Measurements from ENCODE around the gene RHBDD3. TPM values are rescaled to one million over a fixed set of nuclear protein-coding genes. Genes with fewer than 3 reads are reported as not detected.

RHBDD3 gene
- total RNA-seq, 1 experiment from 2014 or later = 82.7 TPM

DNA sequence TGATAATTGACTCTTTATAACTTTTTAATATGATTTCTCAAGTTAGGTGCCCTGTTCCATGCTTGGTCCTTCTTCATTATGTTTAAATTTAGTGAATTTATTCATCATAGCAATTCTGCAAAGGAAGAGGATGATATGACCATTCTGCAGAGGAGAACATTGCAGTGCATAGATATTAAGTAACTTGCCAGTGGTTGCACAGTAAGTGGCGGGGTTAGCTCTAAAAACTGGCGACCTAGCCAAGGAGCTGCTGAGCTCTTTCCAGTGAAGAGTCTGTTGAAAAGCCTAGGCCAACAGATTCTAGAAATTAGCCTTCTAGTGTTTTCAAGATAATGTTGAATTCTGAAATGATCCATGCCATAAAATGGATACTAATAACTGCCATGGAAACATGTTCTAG is 4.8 kb upstream of the RHBDD3 start:
- DNase-seq (ENCODE audit: low spot score) = no peak

DNA sequence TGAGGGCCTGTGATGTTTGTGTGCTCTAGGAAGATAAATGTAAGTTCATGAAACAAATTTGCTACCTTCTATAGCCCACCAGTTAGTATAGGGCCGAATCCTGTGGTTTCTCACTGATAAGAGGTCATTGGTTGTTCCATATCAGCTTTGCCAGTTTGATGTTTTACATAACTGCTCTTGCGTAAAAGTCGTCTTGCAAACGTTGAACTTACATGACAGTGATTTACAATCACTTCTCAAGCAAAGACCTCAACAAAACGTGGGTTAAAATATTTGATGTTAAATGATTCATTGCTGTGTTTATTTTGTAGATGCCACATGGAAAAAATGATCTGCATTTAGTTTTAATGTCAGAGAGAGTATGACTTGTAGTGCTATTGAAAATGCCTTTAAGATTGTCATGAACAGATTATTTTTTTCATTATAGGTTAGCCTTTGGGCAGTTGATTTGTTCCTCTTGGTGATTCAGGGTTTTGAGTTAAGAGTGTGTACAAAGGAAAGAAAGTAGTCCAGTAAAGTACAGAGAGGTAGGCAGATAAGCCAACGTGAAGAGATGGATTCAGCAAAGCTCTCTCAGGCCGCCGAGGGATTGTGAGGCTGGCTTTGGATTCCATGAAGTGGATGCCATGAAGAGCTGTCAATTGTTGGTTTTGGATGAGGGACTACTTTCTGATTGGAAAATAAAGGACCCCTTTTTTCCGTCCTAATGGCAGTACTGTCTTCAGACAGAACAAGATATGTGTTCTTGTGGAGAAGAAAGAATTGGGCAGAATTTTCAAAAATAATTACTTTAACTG is 2.9 kb upstream of the RHBDD3 start:
- DNase-seq (ENCODE audit: low spot score) = no peak
- in situ Hi-C loops (cut with HindIII; ENCODE audit: low sequenced_read_pairs) = no loop called here

More for the DNA sequence above, 4.8 kb upstream of the RHBDD3 start:
- in situ Hi-C loops (cut with HindIII; ENCODE audit: low sequenced_read_pairs) = no loop called here

DNA sequence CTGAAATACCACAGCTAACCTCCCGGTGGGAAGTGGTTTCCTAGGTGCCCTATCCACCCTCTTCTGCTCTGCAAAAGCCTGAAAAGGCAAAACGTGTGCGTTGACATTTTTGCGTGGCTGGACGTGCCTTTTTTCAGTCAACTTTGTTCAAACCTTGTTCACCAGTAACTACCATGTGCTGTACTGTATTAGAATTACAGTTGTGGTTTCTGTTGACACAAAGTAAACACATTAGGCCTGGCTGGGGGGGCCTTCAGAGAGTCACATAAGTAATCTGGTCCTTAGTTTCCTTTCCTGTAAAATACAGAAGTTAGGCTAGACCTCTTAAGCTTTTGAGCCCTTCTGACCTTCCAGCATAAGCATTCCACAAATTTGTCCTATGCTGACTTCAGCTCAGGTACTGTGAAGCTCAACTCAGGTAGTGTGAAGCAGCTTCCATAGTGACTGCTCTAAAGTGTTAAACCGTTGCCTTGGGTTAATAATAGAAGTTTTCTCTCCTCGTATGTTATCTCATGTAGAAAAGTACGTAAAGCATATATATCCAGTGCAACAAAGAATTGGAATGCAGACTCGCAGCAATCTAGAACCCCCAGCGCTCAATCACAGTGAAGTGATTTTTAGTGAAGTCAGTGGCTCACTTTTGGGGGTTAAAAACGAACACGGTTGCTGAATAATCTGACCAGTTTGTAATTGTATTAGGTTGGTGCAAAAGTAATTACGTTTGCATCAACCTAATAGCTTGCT is 2.1 kb upstream of the RHBDD3 start:
- in situ Hi-C loops (cut with HindIII; ENCODE audit: low sequenced_read_pairs) = no loop called here
- DNase-seq (ENCODE audit: low spot score) = no peak

DNA sequence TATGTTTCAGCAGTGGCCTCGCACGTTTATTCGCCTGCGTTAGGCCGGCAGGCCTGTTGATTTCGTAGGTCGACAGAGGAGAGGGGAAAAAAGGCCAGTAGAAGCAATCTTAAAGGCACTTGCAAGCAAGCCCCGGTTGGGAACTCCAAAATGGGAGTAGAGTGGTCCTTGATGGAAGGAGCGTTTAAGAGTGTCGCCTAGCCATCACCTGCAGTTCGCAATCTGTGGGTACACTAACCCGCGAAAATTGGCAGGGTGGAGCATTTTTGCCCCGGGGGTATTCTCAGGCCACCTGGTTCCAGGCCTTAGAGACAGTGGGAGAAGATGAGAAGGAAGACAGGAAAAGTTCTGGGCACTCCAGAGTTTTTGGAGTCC is 1.4 kb upstream of the RHBDD3 start:
- DNase-seq (ENCODE audit: low spot score) = no peak
- in situ Hi-C loops (cut with HindIII; ENCODE audit: low sequenced_read_pairs) = no loop called here

DNA sequence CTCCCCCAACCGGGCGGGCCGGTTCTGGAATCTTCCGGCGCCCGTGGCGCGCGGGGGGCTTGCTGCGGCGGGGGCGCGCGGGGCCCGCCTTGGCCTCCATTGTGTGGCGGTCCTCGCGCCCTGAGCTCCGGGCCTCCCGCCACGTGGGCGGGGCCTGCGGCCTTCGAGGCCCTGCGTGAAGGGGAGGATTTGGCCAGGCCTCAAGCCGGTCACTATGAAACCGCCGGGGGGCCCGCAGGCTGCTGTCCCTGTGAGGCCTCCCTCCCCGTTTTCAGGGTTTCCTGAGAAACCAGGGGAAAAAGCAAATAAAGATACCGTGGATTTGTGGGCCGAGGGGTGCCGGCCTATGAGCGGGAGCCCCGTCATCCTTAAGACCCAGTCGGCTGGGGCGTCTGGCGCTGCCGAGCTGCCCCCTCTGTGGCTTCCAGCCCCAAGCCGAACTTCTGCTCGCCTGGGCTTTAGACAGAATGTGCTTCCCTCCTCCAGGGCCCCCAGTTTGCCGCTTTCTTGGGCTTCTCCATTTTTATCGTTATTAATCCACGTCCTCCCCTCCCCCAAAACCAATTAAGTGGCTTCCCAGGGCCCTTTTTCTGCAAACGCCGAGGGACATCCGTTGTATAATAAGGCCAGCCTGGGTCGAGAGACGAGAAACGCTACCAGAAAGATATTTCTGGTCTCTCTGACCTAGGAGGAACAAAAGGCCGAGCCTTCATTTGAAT is 889 bp upstream of the RHBDD3 start:
- in situ Hi-C loops (cut with HindIII; ENCODE audit: low sequenced_read_pairs) = no loop called here
- DNase-seq (ENCODE audit: low spot score) = peak; percentile 66

DNA sequence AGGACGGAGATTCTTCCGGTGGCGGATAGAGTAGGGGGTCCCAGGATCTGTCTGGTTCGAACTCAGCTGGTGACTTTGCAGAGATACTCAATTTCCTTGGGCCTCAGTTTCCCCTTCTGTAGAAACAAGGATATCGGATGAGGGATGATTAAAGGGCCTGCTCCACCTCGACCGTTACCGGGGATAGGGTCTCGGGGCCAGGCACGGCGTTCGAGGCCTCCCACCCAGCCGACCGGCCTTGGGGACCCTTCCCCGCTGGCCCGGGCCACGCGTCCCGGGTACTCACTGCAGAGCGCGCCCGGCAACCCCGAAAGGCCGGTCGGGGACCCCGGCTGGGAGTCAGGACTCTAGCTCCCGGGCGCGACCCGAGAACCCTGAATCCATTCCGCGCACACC is 321 bp downstream of the RHBDD3 start:
- in situ Hi-C loops (cut with HindIII; ENCODE audit: low sequenced_read_pairs) = no loop called here
- DNase-seq (ENCODE audit: low spot score) = no peak

DNA sequence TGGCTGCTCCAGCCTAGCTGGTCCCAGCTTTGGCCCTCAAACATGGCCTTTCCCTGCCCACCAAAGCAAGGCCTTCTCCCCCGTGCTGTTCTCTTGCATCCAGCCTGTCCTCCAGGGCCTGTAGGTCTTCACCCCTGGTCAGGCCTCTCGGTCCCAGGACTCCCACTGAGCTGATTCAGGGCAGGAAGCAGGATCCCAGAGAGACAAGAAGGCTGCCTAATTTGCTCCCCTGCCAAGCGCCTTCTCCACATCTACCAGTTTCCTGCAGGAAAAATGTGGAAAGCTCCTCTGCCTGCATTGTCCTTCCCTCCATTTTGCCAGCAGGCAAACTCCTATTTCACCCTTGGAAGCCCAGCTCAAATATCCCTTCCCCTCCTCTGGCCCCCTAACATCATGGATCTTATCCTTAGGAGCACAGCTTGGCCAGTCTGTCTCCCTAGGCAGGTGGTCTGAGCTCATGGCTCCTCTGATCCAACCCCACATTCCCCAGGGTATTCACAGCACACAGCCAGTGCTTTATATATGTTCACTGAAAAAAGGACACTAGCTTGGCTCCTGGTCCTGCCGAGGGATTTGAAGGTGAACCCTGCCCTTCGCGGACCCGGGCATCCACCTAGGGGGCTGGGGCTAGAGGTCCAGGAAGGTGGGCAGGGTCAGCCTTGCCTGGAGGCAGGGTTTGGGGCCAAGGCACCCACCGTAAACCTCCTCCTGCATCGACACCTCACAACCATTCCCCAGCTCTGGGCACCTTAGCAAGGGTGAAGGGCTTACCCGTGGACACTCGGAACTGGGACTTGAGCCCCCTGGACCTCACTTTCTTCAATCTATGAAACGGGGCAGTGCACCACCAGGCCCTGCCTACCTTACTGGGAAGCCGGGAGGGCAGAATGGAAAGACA is 968 bp downstream of the RHBDD3 start:
- no peak for DNase-seq (ENCODE audit: low spot score)

DNA sequence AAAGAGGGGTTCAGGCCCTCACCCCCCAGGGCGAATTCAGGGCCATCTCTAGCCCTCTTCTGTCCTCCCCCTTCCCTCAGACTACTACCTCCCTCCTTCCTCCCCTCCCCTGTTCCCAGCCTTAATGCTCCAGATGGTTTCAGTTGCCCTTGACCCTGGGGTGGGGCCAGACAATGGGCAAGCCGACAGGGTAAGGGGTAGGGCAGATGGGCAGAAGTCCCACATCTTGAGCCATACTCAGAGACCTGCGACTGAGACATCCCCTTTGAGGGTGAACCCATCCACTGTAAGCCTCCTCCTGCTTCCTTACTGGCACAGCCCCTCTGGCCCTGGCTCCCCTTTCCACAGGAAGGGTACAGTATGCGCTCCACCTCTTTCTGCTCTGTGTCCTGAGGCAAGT is 1.9 kb downstream of the RHBDD3 start:
- in situ Hi-C loops (cut with HindIII; ENCODE audit: low sequenced_read_pairs) = no loop called here
- DNase-seq (ENCODE audit: low spot score) = no peak

More for the DNA sequence above, 968 bp downstream of the RHBDD3 start:
- in situ Hi-C loops (cut with HindIII; ENCODE audit: low sequenced_read_pairs) = no loop called here

DNA sequence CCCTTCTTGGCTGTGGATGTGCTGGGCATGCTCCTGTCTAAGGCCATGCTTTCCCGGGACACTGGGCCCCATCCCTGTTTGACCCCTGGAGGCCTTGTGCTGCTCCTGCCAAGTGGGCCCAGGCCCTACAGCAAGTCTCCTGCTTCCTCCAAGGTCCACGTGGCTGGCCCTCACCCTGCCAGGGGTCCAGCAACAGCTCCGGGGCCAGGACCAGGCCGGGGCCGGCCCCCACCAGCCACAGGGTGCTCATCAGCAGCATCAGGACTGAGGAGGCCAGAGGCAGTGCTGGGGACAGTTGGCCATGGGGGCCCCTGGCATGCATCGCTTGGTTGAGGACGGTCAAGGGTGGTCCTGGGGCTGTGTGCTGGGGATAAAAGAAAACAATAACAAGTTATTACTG is 2.5 kb downstream of the RHBDD3 start:
- in situ Hi-C loops (cut with HindIII; ENCODE audit: low sequenced_read_pairs) = no loop called here
- DNase-seq (ENCODE audit: low spot score) = no peak

DNA sequence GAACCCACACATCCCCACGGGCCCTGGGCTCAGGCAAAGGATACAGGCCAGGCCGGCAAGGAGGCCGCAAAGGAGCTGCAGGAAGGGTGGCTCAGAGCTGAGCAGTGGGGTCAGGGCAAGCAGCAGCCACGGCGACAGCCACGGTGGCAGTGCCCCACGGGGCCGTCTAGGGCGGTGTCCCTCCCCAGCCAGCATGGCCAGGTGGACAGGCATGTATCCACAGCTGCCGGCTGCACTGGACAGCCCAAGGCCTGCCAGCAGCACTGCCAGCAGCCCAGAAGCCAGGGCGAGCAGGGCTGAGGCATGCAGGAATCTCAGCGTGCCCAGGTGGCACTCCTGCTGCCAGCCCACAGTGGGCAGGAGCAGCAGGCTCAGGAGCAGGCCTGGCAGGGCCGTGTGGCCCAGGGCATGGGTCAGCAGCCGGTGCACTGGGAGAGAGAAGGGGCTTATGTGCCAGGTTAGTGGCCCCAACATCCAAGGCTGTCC is 3.9 kb downstream of the RHBDD3 start:
- in situ Hi-C loops (cut with HindIII; ENCODE audit: low sequenced_read_pairs) = no loop called here
- DNase-seq (ENCODE audit: low spot score) = no peak

DNA sequence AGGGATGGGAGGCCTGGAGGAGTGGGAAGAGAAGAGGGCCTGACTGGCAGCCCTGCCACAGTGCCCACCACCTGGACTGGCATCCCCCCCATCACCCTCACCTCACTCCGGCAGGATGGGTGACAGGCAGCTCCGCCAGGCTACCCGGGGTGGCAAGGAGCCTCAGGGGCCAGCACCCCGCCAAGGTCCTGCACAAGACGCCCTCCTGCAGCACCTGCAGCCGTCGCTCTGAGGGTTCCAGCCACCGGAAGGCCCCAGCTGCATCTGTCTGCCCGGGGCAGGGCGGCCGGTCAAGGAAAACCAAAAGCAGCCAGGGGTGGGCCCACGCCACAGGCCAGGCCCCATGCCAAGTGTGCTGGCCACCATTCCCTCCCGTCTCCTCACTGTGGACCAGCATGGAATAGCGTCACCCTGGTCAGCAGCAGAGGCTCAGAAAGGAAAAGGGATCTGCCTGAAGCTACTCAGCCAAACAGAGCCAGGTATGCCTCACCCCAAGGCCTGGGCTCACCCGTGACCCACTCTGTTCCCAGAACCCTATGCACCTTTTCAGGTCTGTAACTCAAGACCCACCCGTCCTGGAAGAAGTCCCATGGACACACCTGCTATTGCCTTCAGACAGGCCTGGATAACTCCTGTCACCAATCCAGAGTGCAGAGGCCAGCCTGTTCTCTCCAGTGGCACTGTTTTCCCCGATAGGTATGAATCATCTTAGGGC is 7.0 kb downstream of the RHBDD3 start:
- no peak for DNase-seq (ENCODE audit: low spot score)
- in situ Hi-C loops (cut with HindIII; ENCODE audit: low sequenced_read_pairs) = no loop called here

DNA sequence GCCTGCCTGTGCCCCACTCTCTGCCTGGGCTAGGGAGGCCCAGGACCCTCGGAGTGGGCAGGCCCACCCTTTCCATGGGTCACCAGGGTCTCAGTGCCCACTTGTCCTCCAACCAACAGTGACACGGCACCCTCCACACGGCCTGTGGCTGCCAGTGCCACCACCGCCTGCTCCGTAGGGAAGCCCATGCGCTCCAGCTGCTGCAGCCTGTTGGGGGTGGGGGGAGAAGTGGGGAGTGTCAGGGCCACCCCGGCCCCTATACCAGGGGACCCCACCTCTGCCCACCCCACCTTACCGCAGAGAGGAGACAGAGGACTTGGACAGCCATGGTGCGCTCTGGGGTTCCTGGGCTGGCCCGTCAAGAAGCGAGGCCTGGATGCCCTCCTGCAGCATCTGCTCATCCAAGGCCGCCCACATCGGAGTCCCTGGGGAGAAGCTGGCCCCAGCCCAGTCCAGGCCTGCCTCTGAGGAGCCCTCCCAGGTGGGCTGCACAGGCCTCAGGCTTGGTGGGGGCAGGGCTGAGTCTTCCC is 7.7 kb downstream of the RHBDD3 start:
- in situ Hi-C loops (cut with HindIII; ENCODE audit: low sequenced_read_pairs) = no loop called here
- DNase-seq (ENCODE audit: low spot score) = no peak

DNA sequence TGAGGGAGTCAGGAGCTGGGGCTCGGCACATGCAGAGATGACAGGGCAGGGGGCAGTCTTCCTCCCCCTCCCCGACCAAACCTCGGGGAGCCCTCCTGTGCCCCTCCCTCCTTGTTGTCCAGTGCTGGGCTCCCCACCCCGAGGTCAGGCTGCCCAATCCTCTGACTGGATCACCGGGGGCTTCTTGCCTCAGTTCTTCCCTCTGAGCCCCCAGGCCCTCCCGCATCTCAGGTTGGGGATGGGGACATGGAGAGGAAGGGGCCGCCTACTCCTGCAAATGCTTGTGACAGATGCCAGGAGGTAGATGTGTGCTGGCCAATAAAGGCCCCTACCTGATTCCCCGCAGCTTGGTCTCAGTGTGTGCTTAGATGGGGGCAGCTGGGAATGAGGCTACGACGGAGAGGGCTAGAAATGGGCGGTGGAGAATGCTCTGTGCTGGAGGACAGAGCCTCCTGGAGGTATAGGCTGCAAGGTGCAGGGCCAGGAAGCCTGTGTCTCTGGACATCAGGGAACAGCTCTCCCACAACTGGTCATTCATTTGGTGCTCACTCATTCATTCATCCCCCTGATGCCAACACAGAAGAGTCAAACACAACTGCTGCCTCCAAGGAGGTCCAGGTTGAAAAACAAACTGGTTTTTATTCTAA is 8.4 kb downstream of the RHBDD3 start:
- DNase-seq (ENCODE audit: low spot score) = no peak
- in situ Hi-C loops (cut with HindIII; ENCODE audit: low sequenced_read_pairs) = no loop called here

DNA sequence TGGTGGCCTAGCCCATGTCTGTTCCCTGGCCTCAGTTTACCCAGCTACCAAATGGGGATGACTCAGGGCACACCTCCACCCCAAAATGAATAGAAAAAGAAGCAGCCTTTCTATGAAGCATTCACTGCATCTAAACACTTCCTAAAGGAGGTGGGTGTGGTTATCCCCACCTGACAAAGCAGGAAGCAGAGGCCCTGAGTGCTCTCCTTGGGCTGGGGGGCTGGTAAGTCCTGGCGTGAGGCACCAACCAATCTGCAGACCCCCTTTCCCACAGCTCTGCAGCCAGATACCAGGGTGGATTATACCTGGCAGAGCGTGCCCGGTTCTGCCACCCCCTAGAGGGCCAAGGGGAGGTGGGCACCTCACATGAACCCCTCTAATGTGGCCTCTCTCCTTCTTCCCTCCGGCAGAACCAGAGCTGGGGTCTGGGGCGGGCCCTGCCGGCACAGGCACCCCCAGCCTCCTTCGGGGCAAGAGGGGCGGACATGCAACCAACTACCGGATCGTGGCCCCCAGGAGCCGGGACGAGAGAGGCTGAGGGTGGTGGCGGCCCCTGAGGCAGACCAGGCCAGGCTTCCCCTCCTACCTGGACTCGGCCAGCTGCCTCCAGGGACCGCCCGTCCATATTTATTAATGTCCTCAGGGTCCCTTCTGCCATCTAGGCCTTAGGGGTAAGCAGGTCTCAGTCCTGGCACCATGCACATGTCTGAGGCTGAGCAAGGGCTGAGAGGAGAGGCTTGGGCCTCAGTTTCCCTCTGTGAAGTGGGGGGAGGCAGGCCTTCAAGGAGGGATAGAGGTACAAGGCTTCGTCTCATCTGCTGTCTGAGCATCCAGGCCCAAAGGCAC is 9.2 kb downstream of the RHBDD3 start:
- in situ Hi-C loops (cut with HindIII; ENCODE audit: low sequenced_read_pairs) = no loop called here
- no peak for DNase-seq (ENCODE audit: low spot score)

DNA sequence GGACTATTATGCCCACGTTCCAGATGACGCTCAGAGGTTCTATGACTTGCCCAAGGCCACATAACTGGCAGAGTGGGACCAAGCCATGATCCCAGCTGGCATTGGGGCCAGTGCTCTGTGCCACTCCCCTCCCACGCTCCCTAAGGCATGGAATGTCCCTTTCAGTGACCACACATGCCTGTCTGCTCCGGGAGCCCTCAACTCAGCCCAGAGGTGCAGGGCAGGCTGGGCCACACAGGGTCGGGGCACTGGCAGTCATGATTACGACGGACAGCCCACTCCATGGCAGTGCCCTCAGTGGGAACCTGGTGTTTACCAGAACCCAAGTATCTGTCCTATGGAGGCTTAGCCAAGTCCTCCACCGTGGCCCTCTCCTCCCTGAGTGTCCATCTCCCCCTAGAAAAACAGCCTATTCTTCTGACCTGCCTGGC is 10.0 kb downstream of the RHBDD3 start:
- in situ Hi-C loops (cut with HindIII; ENCODE audit: low sequenced_read_pairs) = no loop called here

DNA sequence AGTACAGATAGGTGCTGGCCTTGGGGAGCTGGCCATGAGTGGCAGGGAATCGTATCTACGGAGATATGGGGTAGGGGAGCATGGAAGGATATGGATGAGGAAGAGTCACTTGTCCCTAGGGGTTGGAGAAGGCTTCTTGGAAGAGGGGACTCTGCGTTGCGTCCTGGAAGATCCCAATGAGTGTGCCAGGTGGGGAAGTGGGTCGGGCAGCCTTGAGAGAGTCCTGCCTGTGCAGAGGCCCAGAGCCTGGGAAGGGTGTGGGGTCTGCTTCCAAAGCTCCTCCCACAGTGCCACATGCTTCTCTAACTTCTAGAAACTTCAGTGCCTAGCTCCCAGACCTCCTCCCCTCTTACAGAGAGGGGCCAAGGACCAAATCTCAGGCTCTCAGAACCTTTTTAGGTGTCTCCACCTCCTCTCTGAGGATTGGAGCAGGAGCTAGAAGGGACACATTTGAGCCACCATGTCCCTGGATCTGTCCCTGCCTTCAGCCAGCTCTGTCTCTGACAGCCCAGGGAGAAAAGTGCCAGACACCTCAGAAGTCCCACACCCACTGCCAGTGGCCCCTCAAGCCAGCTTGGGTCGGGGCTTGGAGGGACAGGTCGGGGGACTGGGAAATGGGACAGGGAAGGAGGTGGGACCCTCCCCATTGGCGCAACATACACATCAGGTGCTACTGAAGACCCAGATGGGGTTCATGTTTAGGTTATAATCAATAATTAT is 11.0 kb downstream of the RHBDD3 start:
- no peak for DNase-seq (ENCODE audit: low spot score)
- in situ Hi-C loops (cut with HindIII; ENCODE audit: low sequenced_read_pairs) = no loop called here

More for the DNA sequence above, 10.0 kb downstream of the RHBDD3 start:
- no peak for DNase-seq (ENCODE audit: low spot score)
